Natural killer cell treated with Interleukin-12 subunit alpha and Interleukin-12 subunit beta and Interleukin-15 and Interleukin-18, amount 100 ng/mL, for 72 hours (primary cell): ENCODE data around the gene UBA5. TPM values are rescaled to one million over a fixed set of nuclear protein-coding genes. Genes with fewer than 3 reads are reported as not detected.
"Not testable (repeated sequence)": the region's sequence is repeated elsewhere in the genome, so short reads cannot be mapped to it uniquely, and the experiment has no call there.

Experiments used
- ATAC-seq, 2 donors: fragments of 150-1000 bp; cut with Tn5 transposase in 1 of 2; sonication (Bioruptor Pico), chemical (Tn5 transposase) in 1 of 2; 2 replicates each; pipeline ENCODE4 v1.10.0; 2021
- DNase-seq: peaks from one replicate; pipeline ENCODE4 v3.0.0; 2022; ENCODE audit warnings: low spot score
- H3K27ac Mint-ChIP-seq, 2 donors: 1 replicate in 1 of 2; 2 replicates in 1 of 2; pipeline ENCODE4 v1.8.0; 2022; ENCODE audit warnings: mixed read lengths in 2 of 2, mild to moderate bottlenecking in 1 of 2, moderate library complexity in 1 of 2
- H3K27me3 Mint-ChIP-seq, 2 donors: 1 replicate in 1 of 2; 2 replicates in 1 of 2; pipeline ENCODE4 v1.8.0; 2022; ENCODE audit warnings: mixed read lengths in 2 of 2
- H3K36me3 Mint-ChIP-seq: one replicate; pipeline ENCODE4 v1.8.0; 2022; ENCODE audit warnings: mixed read lengths
- H3K4me1 Mint-ChIP-seq, 2 donors: 1 replicate in 1 of 2; 2 replicates in 1 of 2; pipeline ENCODE4 v1.8.0; 2022; ENCODE audit warnings: low read depth in 2 of 2, mixed read lengths in 2 of 2, mild to moderate bottlenecking in 1 of 2
- H3K4me3 Mint-ChIP-seq: one replicate; pipeline ENCODE4 v1.8.0; 2022; ENCODE audit warnings: mixed read lengths
- H3K9me3 Mint-ChIP-seq: 2 replicates; pipeline ENCODE4 v1.8.0; 2022; ENCODE audit warnings: mixed read lengths
- total RNA-seq, 2 donors: library from RNA; stranded (reverse); gene quantifications; one replicate each; pipeline ENCODE4 v1.2.3, GENCODE V29; 2022

UBA5 gene
- total RNA-seq, result 10 to 100 TPM; 49.0 to 51.7 TPM

DNA sequence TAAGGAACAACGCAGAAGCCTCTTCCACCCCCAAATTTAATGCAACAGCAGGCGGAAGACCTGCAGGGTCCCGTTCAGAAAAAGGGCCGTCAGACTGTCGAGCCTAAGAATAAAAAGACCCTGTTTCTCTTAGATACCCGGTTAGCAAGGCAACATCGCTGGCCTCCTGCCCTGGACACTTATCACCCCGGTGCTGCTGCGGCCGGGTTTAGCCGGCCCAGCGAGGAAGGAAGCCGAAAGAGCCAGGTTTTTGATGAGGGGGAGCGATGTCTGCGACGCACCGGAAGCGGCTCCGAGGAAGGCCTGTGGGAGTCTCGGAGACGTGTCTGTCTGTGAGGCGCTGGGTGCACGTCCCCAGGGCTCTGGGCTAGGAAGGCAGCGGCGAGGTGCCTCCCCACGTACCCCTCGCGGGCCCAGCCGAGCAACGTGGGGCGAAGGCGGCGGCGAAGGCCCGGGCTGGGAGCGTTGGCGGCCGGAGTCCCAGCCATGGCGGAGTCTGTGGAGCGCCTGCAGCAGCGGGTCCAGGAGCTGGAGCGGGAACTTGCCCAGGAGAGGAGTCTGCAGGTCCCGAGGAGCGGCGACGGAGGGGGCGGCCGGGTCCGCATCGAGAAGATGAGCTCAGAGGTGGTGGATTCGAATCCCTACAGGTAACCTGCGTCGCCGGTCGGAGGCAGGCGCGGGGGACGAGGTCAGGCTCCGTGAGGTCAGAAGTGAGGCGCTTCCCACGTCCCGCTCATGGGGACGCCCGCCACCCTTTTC lies at the start of gene UBA5:
TSS of gene UBA5 (plus strand) at position 278 of the 759 bp plus-strand sequence. CDS start at position 487, 209 bp downstream.
- H3K27ac Mint-ChIP-seq, result peak within 1 kb of the TSS; percentile 92 to 96
- no peaks in the 10 kb centered on the region for H3K9me3 Mint-ChIP-seq
- H3K36me3 Mint-ChIP-seq, result no peaks in the 10 kb centered on the region
- peak; percentile 80 for DNase-seq
- peaks cover 40 to 48% of the 10 kb centered on the region in 2 donors for H3K4me1 Mint-ChIP-seq
- H3K27me3 Mint-ChIP-seq, result no peaks in the 10 kb centered on the region
- H3K4me3 Mint-ChIP-seq, result peak within 1 kb of the TSS; percentile 96
- peak; percentile 89 to 92 for ATAC-seq

DNA sequence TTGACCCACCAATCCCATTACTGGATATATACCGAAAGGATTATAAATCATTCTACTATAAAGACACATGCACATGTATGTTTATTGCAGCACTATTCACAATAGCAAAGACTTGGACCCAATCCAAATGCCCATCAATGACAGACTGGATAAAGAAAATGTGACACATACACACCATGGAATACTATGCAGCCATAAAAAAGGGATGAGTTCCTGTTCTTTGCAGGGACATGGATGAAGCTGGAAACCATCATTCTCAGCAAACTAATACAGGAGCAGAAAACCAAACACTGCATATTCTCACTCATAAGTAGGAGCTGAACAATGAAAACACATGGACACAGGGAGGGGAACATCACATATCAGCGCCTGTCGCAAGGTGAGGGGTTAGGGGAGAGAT lies 44.8 kb upstream of the UBA5 start:
- peaks cover 15% of the 10 kb centered on the region for H3K36me3 Mint-ChIP-seq
- DNase-seq, H3K27ac Mint-ChIP-seq, H3K9me3 Mint-ChIP-seq, H3K4me3 Mint-ChIP-seq, H3K4me1 Mint-ChIP-seq, H3K27me3 Mint-ChIP-seq, ATAC-seq: not testable (repeated sequence)

DNA sequence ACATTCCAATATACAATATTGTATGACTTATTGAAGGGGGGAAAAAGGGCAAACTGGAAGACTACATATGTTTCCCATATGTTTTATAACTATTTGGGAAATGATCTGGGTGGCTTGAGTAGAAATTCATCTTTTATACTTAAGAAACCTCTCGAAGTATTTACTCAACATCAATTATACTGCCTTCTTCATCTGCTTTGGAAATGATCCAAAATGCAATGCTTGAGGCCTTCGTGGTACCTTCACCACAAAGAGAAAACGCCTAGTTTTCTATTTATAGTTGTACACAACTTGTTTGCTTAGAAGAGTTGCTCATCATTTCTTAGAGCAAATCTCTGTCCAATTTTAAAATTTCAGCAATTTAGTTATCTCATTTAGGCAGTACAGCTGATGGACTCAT lies 44.2 kb upstream of the UBA5 start:
- H3K4me1 Mint-ChIP-seq, result peaks cover 0 to 2% of the 10 kb centered on the region in 2 donors
- ATAC-seq (no peak), DNase-seq (no peak)
- peaks cover 20% of the 10 kb centered on the region for H3K36me3 Mint-ChIP-seq
- H3K4me3 Mint-ChIP-seq, result no peak overlapping the region
- H3K27me3 Mint-ChIP-seq, result no peaks in the 10 kb centered on the region
- no peak overlapping the region for H3K27ac Mint-ChIP-seq
- H3K9me3 Mint-ChIP-seq, result no peaks in the 10 kb centered on the region

DNA sequence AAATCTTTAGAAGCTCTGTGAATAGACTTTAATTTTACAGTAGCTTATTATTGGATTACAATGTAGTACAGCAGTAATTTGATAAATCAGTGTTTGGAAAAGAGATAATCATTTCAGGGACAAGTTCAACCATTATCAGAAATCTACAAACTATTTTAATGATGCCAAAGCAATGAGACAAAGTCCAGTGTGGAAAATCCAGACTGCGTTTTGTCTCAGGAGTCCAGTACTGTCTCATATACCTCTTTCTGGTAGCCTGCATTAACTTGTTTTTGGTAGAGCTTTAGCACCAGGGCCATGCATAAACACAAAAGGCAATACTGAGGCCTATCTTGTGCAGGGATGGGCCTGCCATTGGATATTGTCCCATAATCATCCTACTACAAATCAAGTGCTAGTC lies 43.3 kb upstream of the UBA5 start:
- H3K36me3 Mint-ChIP-seq, result peaks cover 22% of the 10 kb centered on the region
- ATAC-seq (no peak), DNase-seq (no peak)
- H3K4me3 Mint-ChIP-seq, result no peak overlapping the region
- no peak overlapping the region for H3K27ac Mint-ChIP-seq
- H3K4me1 Mint-ChIP-seq, result peaks cover 0 to 2% of the 10 kb centered on the region in 2 donors
- H3K27me3 Mint-ChIP-seq, result no peaks in the 10 kb centered on the region
- no peaks in the 10 kb centered on the region for H3K9me3 Mint-ChIP-seq

DNA sequence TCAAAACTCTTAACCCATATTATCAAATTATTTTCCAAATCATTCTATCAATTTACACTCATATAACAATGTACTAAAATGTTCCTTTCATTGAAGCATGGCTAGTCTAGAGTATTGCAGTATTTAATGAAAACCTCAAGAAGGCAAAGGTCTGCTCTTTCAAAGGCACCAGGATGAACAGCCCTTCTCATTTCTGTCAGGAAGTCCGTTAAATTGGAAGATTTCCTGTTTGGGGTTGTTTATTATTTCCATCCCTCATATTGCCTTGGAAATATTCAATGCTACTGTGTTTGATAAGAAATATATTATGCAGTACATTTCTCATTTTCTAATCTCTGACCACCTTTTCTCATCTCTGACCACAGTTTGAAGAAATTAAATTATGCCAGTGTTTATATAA lies 38.0 kb upstream of the UBA5 start:
- ATAC-seq, result no peak
- H3K4me3 Mint-ChIP-seq, result no peak overlapping the region
- H3K27ac Mint-ChIP-seq, result no peak overlapping the region
- no peaks in the 10 kb centered on the region for H3K4me1 Mint-ChIP-seq
- DNase-seq, result no peak
- H3K27me3 Mint-ChIP-seq, result no peaks in the 10 kb centered on the region
- peaks cover 13% of the 10 kb centered on the region for H3K36me3 Mint-ChIP-seq
- H3K9me3 Mint-ChIP-seq, result no peaks in the 10 kb centered on the region

DNA sequence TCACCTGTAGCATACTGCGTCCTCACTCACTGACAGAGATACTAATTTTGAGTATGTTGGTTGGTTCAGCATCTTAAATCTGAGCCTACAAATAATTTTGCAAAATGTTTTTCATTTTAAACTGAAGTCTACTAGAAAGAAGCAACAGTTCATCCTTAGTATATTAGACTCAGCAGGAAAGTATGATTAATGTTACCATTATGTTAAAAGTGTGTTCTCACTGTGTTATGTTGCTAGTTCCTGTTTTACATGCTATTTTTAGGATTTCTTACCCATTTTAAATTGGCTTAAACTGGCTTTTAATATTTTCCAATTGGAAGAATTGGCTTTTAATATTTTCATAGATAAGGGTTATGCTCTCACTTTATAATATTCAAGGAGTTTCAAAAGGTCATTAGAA lies 37.4 kb upstream of the UBA5 start:
- peaks cover 9% of the 10 kb centered on the region for H3K36me3 Mint-ChIP-seq
- H3K27ac Mint-ChIP-seq, result no peak overlapping the region
- ATAC-seq, result no peak
- no peak overlapping the region for H3K4me3 Mint-ChIP-seq
- no peaks in the 10 kb centered on the region for H3K9me3 Mint-ChIP-seq
- no peaks in the 10 kb centered on the region for H3K27me3 Mint-ChIP-seq
- no peak for DNase-seq
- no peaks in the 10 kb centered on the region for H3K4me1 Mint-ChIP-seq

DNA sequence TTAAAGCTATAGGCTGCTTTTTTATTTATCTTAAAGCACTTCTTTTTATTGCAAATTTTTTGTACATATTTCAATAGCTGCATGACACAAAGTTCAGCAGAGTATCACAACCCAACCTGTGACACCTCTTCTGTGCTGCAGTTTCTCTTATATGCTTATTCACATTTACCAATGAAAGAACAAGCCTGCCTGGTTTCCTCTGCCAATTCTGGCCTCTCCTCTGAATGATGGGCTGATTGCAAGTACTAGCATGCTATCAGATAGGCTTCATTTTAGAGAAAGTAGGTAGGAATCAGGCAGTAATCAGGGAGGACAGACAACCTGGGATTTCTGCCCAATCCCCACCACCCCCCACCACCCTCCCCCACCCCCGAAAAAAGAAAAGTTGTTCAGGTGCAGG lies 36.5 kb upstream of the UBA5 start:
- Mint-ChIP-seq H3K27me3 (no peaks in the 10 kb centered on the region), H3K36me3 (peaks cover 7% of the 10 kb centered on the region), H3K4me3 (no peak overlapping the region)

DNA sequence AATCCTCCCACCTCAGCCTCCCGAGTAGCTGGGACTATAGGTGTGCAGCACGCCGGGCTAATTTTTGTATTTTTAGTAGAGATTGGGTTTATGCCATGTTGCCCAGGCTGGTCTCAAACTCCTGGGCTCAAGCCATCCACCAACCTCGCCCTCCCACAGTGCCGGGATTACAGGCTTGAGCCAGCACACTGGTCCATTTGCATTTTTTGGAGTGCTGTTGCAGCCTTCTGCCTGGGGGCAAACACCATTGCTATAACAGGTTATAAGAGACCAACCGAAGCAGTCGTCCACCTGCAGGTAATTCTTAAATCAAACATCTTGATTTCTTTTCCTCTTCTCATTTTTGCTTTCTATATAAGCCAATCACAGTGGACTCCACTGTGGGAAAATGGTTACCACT lies 35.3 kb upstream of the UBA5 start:
- H3K36me3 Mint-ChIP-seq, result peaks cover 7% of the 10 kb centered on the region
- no peaks in the 10 kb centered on the region for H3K27me3 Mint-ChIP-seq
- DNase-seq, result no peak
- no peak overlapping the region for H3K27ac Mint-ChIP-seq
- no peak for ATAC-seq
- no peaks in the 10 kb centered on the region for H3K4me1 Mint-ChIP-seq
- no peaks in the 10 kb centered on the region for H3K9me3 Mint-ChIP-seq
- no peak overlapping the region for H3K4me3 Mint-ChIP-seq

More for the DNA sequence above, 36.5 kb upstream of the UBA5 start:
- Mint-ChIP-seq H3K9me3 (no peaks in the 10 kb centered on the region), H3K4me1 (no peaks in the 10 kb centered on the region), H3K27ac (no peak overlapping the region)
- ATAC-seq (no peak), DNase-seq (no peak)

DNA sequence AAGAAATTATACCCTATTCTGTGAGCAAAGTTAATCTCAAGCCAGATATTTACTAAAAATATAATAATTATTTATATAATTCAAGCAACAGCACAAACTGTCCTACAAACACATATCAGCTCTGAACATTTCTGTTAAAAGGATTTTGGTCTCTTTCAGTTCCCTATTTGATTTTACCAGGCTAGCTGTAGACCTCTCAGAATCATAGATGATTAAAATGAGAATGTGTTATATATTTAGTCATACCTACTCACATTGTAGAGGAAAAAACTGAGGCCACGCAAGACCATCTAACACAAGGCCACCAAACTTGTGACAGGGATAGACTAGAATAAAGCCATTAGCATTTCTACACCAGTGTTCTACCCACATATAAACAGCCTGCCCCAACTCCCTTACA lies 34.5 kb upstream of the UBA5 start:
- Mint-ChIP-seq H3K27ac (no peak overlapping the region), H3K36me3 (peaks cover 5% of the 10 kb centered on the region), H3K4me3 (no peak overlapping the region), H3K9me3 (no peaks in the 10 kb centered on the region), H3K27me3 (no peaks in the 10 kb centered on the region), H3K4me1 (no peaks in the 10 kb centered on the region)
- ATAC-seq, result no peak
- DNase-seq, result no peak

DNA sequence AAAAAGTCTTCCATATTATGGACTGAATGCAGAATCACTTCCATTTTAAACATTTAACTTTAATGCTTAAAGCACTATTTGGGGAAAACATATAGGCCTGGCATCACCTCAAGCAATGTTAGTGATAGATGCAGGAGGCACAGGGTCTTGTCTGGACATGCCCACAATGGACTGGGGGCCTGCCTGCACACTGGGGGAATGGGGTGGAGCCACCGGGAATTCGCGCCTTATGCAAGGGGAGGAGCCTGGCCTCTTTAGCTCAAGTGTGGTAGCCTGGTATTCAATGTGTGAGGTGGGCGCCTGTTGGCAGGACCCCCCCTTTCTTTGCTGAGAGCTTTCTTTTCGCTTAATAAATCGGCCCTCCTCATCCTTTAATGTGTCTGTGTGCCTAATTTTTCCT lies 33.2 kb upstream of the UBA5 start:
- no peaks in the 10 kb centered on the region for H3K27me3 Mint-ChIP-seq
- ATAC-seq (no peak), DNase-seq (no peak)
- no peak overlapping the region for H3K4me3 Mint-ChIP-seq
- H3K27ac Mint-ChIP-seq, result no peak overlapping the region
- no peaks in the 10 kb centered on the region for H3K4me1 Mint-ChIP-seq
- no peaks in the 10 kb centered on the region for H3K36me3 Mint-ChIP-seq
- no peaks in the 10 kb centered on the region for H3K9me3 Mint-ChIP-seq

DNA sequence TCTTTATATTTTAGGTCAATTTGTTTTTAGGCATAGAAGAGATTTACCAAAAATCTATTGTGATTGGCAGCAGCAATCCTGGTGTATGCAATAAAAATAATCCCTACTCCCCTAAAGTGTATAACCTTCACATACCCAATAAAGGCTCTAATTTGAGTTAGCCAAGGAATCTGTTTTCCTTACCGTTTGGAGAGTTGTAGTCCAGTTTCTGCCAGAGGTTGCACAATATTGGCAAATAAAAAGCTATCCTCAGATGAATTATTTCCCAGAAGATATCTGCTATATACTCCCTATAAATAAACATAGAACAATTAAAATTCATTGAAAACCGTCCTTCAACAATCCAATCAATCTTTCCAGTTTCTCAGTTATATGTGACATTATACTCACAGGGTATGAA lies 32.0 kb upstream of the UBA5 start:
- no peak for ATAC-seq
- H3K36me3 Mint-ChIP-seq, result no peaks in the 10 kb centered on the region

DNA sequence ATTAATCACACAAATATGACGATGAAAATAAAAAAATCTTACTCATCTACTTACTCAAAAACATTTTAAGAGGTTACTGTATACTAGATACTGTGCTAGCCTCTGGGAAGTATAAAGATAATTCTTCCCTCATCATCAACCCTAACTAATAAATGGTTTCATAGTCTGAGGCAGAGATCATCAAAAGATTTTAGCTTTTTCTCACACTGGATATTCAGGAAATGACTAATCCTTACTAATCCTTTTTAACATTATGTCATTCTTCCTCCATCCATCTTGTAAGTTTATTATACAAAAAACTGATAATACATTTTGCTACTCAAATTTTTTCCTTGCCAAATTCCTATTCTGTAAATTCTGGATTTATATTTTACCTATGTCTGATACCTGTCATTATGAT lies 30.2 kb upstream of the UBA5 start:
- Mint-ChIP-seq H3K27ac (no peak overlapping the region), H3K4me1 (no peaks in the 10 kb centered on the region), H3K36me3 (no peaks in the 10 kb centered on the region), H3K9me3 (no peaks in the 10 kb centered on the region), H3K27me3 (no peaks in the 10 kb centered on the region), H3K4me3 (no peak overlapping the region)
- DNase-seq (no peak), ATAC-seq (no peak)

More for the DNA sequence above, 32.0 kb upstream of the UBA5 start:
- H3K4me3 Mint-ChIP-seq, result no peak overlapping the region
- no peak overlapping the region for H3K27ac Mint-ChIP-seq
- DNase-seq, result no peak
- no peaks in the 10 kb centered on the region for H3K27me3 Mint-ChIP-seq
- no peaks in the 10 kb centered on the region for H3K4me1 Mint-ChIP-seq
- no peaks in the 10 kb centered on the region for H3K9me3 Mint-ChIP-seq

DNA sequence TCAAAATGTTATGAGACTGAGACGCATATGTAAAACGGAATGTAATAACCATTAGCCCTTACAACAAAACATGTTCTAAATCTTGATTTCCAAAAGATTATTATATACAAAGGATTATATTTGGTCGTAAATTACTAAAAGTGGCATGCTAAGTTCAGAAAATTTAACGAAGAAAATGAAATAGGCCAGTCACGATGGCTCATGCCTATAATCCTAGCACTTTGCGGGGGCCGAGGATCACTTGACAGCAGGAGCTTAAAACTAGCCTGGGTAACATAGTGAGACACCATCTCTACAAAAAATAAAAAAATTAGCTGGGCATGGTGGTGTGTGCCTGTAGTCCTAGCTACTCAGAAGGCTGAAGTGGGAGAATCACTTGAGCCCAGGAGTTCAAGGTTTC lies 29.5 kb upstream of the UBA5 start:
- Mint-ChIP-seq H3K36me3 (no peaks in the 10 kb centered on the region), H3K27ac (no peak overlapping the region), H3K4me3 (no peak overlapping the region), H3K4me1 (no peaks in the 10 kb centered on the region), H3K27me3 (no peaks in the 10 kb centered on the region), H3K9me3 (no peaks in the 10 kb centered on the region)
- ATAC-seq, result no peak
- DNase-seq, result no peak

DNA sequence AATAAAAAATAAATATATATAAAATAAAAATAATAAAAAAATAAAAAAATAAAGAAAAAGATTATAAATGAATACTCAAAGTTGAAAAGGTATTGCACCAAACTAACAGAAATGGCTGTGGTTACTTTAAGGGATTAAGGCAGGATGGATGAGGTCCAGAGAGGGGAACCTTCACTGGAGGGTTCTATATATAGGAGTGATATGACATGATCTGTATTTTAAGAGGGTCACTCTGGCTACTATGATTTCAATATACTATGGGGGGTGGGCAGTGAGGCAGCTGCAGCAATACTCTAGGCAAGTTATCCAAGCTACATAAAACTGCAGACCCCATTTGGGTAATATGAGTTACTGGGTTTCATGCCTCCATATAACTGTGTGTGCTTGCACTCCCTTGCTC lies 25.1 kb upstream of the UBA5 start:
- H3K27me3 Mint-ChIP-seq, result no peaks in the 10 kb centered on the region
- no peak overlapping the region for H3K27ac Mint-ChIP-seq
- no peaks in the 10 kb centered on the region for H3K9me3 Mint-ChIP-seq
- DNase-seq (no peak), ATAC-seq (no peak)
- H3K4me3 Mint-ChIP-seq, result no peak overlapping the region
- peaks cover 4% of the 10 kb centered on the region for H3K36me3 Mint-ChIP-seq
- H3K4me1 Mint-ChIP-seq, result no peaks in the 10 kb centered on the region

DNA sequence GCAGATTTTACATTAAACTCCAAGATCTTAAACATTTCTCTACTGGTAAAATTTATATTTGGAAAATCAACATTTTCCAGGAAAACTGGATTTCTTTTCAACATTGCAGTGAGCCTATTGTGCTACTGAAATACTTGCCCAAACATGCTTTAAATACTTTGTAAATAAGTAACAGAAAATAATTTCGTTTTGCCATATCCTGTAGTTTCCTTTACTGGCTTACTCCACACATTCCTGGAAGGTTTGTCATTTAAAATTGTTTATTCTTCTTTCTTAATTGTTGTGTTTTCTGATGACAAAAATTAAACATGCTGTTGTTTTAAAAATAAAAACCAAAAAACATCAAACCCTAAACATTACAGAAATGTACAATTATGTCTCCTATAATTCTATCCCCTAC lies 22.5 kb upstream of the UBA5 start:
- H3K9me3 Mint-ChIP-seq, result no peaks in the 10 kb centered on the region
- no peak for DNase-seq
- no peak overlapping the region for H3K4me3 Mint-ChIP-seq
- H3K27ac Mint-ChIP-seq, result no peak overlapping the region
- no peaks in the 10 kb centered on the region for H3K27me3 Mint-ChIP-seq
- H3K4me1 Mint-ChIP-seq, result no peaks in the 10 kb centered on the region
- peaks cover 4% of the 10 kb centered on the region for H3K36me3 Mint-ChIP-seq
- ATAC-seq, result no peak
